GM12872 (cell line): ENCODE data around the gene MIGA1.
A peak's percentile ranks its signal among the peaks of the same experiment; 100 is the strongest.

Source experiments
- CTCF ChIP-seq: IDR thresholded peaks from 3 replicates; pipeline ENCODE4 v1.5.1; 2011; ENCODE audit warnings: low read depth, mild to moderate bottlenecking, low read length, moderate library complexity; ENCODE audit not compliant: insufficient read depth

MIGA1 gene

GRCh38 chr1:77803371-77803770, 23.9 kb downstream of the MIGA1 start:
- TF ChIP-seq CTCF, result no peak

GRCh38 chr1:77817368-77818209, 38.1 kb downstream of the MIGA1 start:
- no peak for TF ChIP-seq CTCF

- TF ChIP-seq CTCF, result no peak
These were observed 40.7 kb downstream of the MIGA1 start for GRCh38 chr1:77820121-77820520.

GRCh38 chr1:77824079-77824478, 44.6 kb downstream of the MIGA1 start:
- TF ChIP-seq CTCF, result no peak

GRCh38 chr1:77824694-77825093, 45.2 kb downstream of the MIGA1 start:
- no peak for TF ChIP-seq CTCF

GRCh38 chr1:77825131-77825709, 45.8 kb downstream of the MIGA1 start:
- peak; percentile 39; the same call in 2 of the 3 replicates for TF ChIP-seq CTCF

GRCh38 chr1:77828098-77828497, 48.6 kb downstream of the MIGA1 start:
- TF ChIP-seq CTCF, result no peak
